Caco-2 (cell line): ENCODE results near the gene SUPT16H. TPM values are rescaled to one million over a fixed set of nuclear protein-coding genes. Genes with fewer than 3 reads are reported as not detected.

Source experiments
- BruUV-seq: library from RNA; stranded (reverse); fragments of 400-500 nt; replicated peaks from 2 replicates; lab custom pipeline; 2021; lab: Mats Ljungman, UMichigan
- CTCF ChIA-PET: fragments of 300-600 bp; sonication (Branson Sonifier 250); formaldehyde crosslinking; loops from one replicate; lab custom pipeline; 2022; ENCODE audit warnings: antibody characterized with exemption; lab: Charles Lee
- POLR2A ChIA-PET: fragments of 300-600 bp; sonication (Branson Sonifier 250); formaldehyde crosslinking; loops from one replicate; lab custom pipeline; 2022; ENCODE audit warnings: antibody characterized with exemption; lab: Charles Lee
- DNase-seq, 2 experiments: peaks; one replicate each; pipeline versions ENCODE4 v3.0.0 to v3.0.0-alpha.2; 2020 to 2022
- H3K27me3 ChIP-seq: replicated peaks from 2 replicates; pipeline ENCODE4 v1.6.0; 2011; ENCODE audit warnings: low read length; ENCODE audit not compliant: control insufficient read depth, insufficient read depth
- H3K36me3 ChIP-seq: 2 replicates; pipeline ENCODE4 v1.5.1; 2011; ENCODE audit warnings: low read length; ENCODE audit not compliant: control insufficient read depth, insufficient read depth
- H3K4me1 ChIP-seq: fragments of 250-450 bp; sonication (Bioruptor Pico); 2 replicates; pipeline ENCODE4 v1.5.1; 2020; ENCODE audit warnings: mild to moderate bottlenecking
- H3K4me3 ChIP-seq: 2 replicates; pipeline ENCODE4 v1.5.1; 2011; ENCODE audit warnings: low read depth, mild to moderate bottlenecking, control low read depth, low read length
- H3K9me3 ChIP-seq: fragments of 250-450 bp; sonication (Bioruptor Pico); 2 replicates; pipeline ENCODE4 v1.5.1; 2020; ENCODE audit warnings: mild to moderate bottlenecking, moderate library complexity
- H3K27ac Mint-ChIP-seq: one replicate; pipeline ENCODE4 v1.8.0; 2022; ENCODE audit warnings: mixed read lengths; ENCODE audit not compliant: unreplicated experiment
- H3K27me3 Mint-ChIP-seq: one replicate; pipeline ENCODE4 v1.8.0; 2022; ENCODE audit warnings: mixed read lengths; ENCODE audit not compliant: insufficient read depth, unreplicated experiment
- H3K36me3 Mint-ChIP-seq: one replicate; pipeline ENCODE4 v1.8.0; 2022; ENCODE audit warnings: mild to moderate bottlenecking, mixed read lengths; ENCODE audit not compliant: insufficient read depth, unreplicated experiment
- H3K4me1 Mint-ChIP-seq: one replicate; pipeline ENCODE4 v1.8.0; 2022; ENCODE audit warnings: low read depth, mixed read lengths; ENCODE audit not compliant: unreplicated experiment
- H3K4me3 Mint-ChIP-seq: one replicate; pipeline ENCODE4 v1.8.0; 2022; ENCODE audit warnings: mild to moderate bottlenecking, moderate library complexity, mixed read lengths; ENCODE audit not compliant: unreplicated experiment
- H3K9me3 Mint-ChIP-seq: one replicate; pipeline ENCODE4 v1.8.0; 2022; ENCODE audit warnings: mixed read lengths; ENCODE audit not compliant: unreplicated experiment
- intact Hi-C: fragments of 100-400 bp; cut with micrococcal nuclease; formaldehyde crosslinking; loops from one replicate; pipeline ENCODE4 v1.10.0; 2022; ENCODE audit not compliant: unreplicated experiment
- total RNA-seq: library from RNA; stranded (reverse); gene quantifications from 2 replicates; pipeline ENCODE4 v1.2.3, GENCODE V29; 2022
- TF ChIP-seq, protein P1 (sequence below), 2 experiments: fragments of 200-600 bp in 1 of 2; IDR thresholded peaks; 1 replicate in 1 of 2; 2 replicates in 1 of 2; pipeline versions ENCODE4 v1.5.1 to v1.8.0; 2011 to 2022; ENCODE audit warnings: antibody characterized with exemption in 1 of 2, control low read depth in 1 of 2, inconsistent platforms in 1 of 2, low read depth in 1 of 2, low read length in 1 of 2, mild to moderate bottlenecking in 1 of 2, moderate library complexity in 1 of 2; ENCODE audit not compliant: insufficient read depth in 1 of 2, severe bottlenecking in 1 of 2, unreplicated experiment in 1 of 2

The SUPT16H gene
- total RNA-seq, 1 experiment from 2014 or later: 118 TPM

GRCh38 chr14:21382886-21383847 lies 652 bp downstream of the SUPT16H start:
- no peaks in the 10 kb centered on the region for H3K9me3 Mint-ChIP-seq
- peaks cover 10% of the 10 kb centered on the region for H3K4me1 ChIP-seq
- no peaks in the 10 kb centered on the region for H3K27me3 ChIP-seq
- intact Hi-C loops: loop anchor here (5.0 to 10.0 kb wide), 2 partner anchors 94 to 148 kb away; partner anchors contain the start of genes RAB2B and TOX4
- peak overlapping the region; percentile 85 for H3K4me3 Mint-ChIP-seq
- peak overlapping the region; percentile 95 for H3K27ac Mint-ChIP-seq
- POLR2A ChIA-PET: interaction anchor here (0.5 to 1.1 kb wide), 3 partner anchors 20 to 385 kb away, joined by 3 read pairs; no protein-coding TSS in a partner anchor
- H3K9me3 ChIP-seq: no peaks in the 10 kb centered on the region
- peaks cover 12% of the 10 kb centered on the region for H3K4me1 Mint-ChIP-seq
- peaks cover 70% of the 10 kb centered on the region for H3K36me3 Mint-ChIP-seq
- no peaks in the 10 kb centered on the region for H3K27me3 Mint-ChIP-seq
- CTCF ChIA-PET: no interaction called here
- peak; percentile 51 to 62 for DNase-seq
- peaks cover 4% of the 10 kb centered on the region for H3K36me3 ChIP-seq
- TF ChIP-seq, protein P1, sequence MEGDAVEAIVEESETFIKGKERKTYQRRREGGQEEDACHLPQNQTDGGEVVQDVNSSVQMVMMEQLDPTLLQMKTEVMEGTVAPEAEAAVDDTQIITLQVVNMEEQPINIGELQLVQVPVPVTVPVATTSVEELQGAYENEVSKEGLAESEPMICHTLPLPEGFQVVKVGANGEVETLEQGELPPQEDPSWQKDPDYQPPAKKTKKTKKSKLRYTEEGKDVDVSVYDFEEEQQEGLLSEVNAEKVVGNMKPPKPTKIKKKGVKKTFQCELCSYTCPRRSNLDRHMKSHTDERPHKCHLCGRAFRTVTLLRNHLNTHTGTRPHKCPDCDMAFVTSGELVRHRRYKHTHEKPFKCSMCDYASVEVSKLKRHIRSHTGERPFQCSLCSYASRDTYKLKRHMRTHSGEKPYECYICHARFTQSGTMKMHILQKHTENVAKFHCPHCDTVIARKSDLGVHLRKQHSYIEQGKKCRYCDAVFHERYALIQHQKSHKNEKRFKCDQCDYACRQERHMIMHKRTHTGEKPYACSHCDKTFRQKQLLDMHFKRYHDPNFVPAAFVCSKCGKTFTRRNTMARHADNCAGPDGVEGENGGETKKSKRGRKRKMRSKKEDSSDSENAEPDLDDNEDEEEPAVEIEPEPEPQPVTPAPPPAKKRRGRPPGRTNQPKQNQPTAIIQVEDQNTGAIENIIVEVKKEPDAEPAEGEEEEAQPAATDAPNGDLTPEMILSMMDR (IDR thresholded peaks at IDR 0.05; ENCODE audit: insufficient read depth in 1 of 2, low read depth in 1 of 2, low read length in 1 of 2, severe bottlenecking in 1 of 2, unreplicated experiment in 1 of 2): no peak
- TSS peak; percentile 61 for BruUV-seq
- H3K4me3 ChIP-seq: peak overlapping the region; percentile 89

DNA sequence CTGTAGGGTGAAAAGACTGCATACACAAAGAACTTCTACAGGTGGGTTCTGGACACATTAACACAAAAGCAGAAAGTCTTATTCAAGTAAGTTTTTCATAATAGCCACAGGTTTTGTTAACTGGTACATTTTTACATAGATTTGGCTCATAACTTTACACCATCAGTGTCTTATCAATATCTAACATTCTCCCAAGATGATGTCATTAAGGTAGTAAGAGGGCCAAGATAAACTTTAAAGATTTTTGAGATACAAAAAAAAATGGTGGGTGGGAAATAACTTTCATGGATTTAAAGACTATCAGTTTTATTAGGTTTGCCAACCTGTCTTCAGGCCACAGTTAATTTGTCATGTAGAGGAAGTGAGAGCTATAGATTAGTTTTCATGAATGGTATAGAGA lies 1.7 kb downstream of the SUPT16H start:
- TF ChIP-seq, protein P1 (IDR thresholded peaks at IDR 0.05; ENCODE audit: insufficient read depth in 1 of 2, low read depth in 1 of 2, low read length in 1 of 2, severe bottlenecking in 1 of 2, unreplicated experiment in 1 of 2): no peak
- peak overlapping the region; percentile 85 for H3K4me3 Mint-ChIP-seq
- H3K4me1 Mint-ChIP-seq: peaks cover 12% of the 10 kb centered on the region
- no peak for DNase-seq
- intact Hi-C loops: loop anchor here (5.0 to 10.0 kb wide), 2 partner anchors 95 to 147 kb away; partner anchors contain the start of genes RAB2B and TOX4
- Histone ChIP-seq H3K9me3 (no peaks in the 10 kb centered on the region), H3K36me3 (peaks cover 4% of the 10 kb centered on the region), H3K27me3 (no peaks in the 10 kb centered on the region), H3K4me1 (peaks cover 10% of the 10 kb centered on the region), H3K4me3 (no peak overlapping the region; the same call in 1 of the 2 replicates)
- H3K36me3 Mint-ChIP-seq: peaks cover 70% of the 10 kb centered on the region
- peak overlapping the region; percentile 69 for H3K27ac Mint-ChIP-seq
- H3K9me3 Mint-ChIP-seq: no peaks in the 10 kb centered on the region
- BruUV-seq: no TSS peak
- no peaks in the 10 kb centered on the region for H3K27me3 Mint-ChIP-seq
- CTCF ChIA-PET: no interaction called here
- POLR2A ChIA-PET: interaction anchor here (0.6 to 1.1 kb wide), 3 partner anchors 55 to 1038 kb away, joined by 3 to 6 read pairs (median 5); partner anchors contain the start of genes PARP2, RAB2B and TOX4

- H3K4me3 Mint-ChIP-seq: no peak overlapping the region
- H3K36me3 Mint-ChIP-seq: peaks cover 60% of the 10 kb centered on the region
- Histone ChIP-seq H3K27me3 (no peaks in the 10 kb centered on the region), H3K4me3 (no peak overlapping the region), H3K9me3 (no peaks in the 10 kb centered on the region), H3K4me1 (peaks cover 7% of the 10 kb centered on the region), H3K36me3 (no peaks in the 10 kb centered on the region)
- H3K9me3 Mint-ChIP-seq: no peaks in the 10 kb centered on the region
- TF ChIP-seq, protein P1 (IDR thresholded peaks at IDR 0.05; ENCODE audit: insufficient read depth in 1 of 2, low read depth in 1 of 2, low read length in 1 of 2, severe bottlenecking in 1 of 2, unreplicated experiment in 1 of 2): no peak
- peaks cover 2% of the 10 kb centered on the region for H3K4me1 Mint-ChIP-seq
- DNase-seq: no peak
- BruUV-seq: no TSS peak
- CTCF ChIA-PET: no interaction called here
- POLR2A ChIA-PET: interaction anchor here (0.7 kb wide), 1 partner anchor 33 kb away, joined by 6 read pairs; no protein-coding TSS in a partner anchor
- no peak overlapping the region for H3K27ac Mint-ChIP-seq
- intact Hi-C loops: no loop called here
- no peaks in the 10 kb centered on the region for H3K27me3 Mint-ChIP-seq
Observed at GRCh38 chr14:21379338-21379737, 4.5 kb downstream of the SUPT16H start.
